GM18909 (cell line): ENCODE results near the gene CES4A.
A peak's percentile ranks its signal among the peaks of the same experiment; 100 is the strongest.
"Not testable (repeated sequence)": the region's sequence is repeated elsewhere in the genome, so short reads cannot be mapped to it uniquely, and the experiment has no call there.

ENCODE experiments used
- ATAC-seq: cut with Tn5 transposase; IDR thresholded peaks from one replicate; pipeline ENCODE4 v1.9.1; 2021; ENCODE audit warnings: mild to moderate bottlenecking; ENCODE audit not compliant: unreplicated experiment, poor library complexity

CES4A gene

DNA sequence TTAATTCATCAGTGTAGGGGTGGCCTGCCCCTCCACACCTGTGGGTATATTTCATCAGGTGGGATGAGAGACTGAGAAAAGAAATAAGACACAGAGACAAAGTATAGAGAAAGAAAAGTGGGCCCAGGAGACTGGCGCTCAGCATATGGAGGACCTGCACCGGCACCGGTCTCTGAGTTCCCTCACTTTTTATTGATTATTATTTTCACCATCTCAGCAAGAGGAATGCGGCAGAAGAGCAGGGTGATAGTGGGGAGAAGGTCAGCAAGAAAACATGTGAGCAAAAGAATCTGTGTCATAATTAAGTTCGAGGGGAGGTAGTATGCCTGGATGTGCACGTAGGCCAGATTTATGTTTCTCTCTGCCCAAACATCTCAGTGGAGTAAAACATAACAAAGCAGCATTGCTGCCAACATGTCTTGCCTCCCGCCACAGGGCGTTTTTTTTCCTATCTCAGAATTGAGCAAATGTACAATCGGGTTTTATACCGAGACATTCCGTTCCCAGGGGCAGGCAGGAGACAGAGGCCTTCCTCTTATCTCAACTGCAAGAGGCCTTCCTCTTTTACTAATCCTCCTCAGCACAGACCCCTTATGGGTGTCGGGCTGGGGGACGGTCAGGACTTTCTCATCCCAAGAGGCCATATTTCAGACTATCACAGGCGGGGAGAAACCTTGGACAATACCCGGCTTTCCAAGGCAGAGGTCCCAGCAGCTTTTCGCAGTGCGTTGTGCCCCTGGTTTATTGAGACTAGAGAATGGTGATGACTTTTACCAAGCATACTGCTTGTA lies 32.8 kb upstream of the CES4A start:
- not testable (repeated sequence) for ATAC-seq

DNA sequence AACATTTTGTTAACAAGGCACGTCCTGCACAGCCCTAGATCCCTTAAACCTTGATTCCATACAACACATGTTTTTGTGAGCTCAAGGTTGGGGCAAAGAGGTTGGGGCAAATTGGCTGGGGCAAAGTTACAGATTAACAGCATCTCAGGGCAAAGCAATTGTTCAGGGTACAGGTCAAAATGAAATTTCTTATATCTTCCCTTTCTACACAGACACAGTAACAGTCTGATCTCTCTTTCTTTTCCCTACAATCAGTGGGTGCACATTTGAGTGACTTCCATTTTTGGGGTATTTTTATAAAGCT lies 32.3 kb upstream of the CES4A start:
- not testable (repeated sequence) for ATAC-seq

DNA sequence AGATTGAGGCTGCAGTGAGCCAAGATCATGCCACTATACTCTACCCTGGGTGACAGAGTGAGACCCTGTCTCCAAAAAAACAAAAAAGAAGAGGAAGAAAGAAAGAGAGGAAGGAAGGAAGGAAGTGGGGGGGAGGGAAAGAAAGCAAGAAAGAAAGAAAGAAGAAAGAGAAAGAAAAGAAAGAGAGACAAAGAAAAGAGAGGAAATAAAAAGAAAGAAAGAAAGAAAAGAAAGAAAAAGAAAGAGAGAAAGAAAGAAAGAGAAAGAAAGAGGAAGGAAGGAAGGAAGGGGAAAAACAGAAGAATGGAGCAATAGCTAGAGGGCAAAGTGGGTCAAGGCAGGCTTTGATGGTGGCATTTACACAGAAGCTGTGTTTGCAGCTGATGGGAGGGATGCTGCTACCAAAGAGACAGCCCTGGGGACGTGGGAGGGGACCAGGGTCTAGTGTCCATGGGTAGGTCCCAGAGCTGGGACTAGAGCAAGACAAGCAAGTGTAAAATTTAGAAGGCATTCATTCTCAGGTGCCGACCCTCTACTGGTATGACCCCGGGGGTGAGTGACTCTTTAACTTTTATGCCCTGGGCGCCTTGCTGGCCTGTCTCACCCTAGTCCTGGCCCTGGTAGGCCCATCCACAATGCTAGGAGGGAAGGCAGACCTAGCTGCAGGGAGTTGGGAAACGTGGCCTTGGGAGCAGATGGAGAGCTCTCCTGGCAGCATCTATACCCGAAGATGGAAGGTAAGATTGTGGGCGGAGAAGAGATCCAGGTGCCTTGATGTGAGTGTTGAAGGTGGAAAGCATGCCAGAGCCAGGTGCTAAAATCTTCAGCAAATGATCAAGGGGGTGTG lies 29.3 kb upstream of the CES4A start:
- ATAC-seq = no peak

DNA sequence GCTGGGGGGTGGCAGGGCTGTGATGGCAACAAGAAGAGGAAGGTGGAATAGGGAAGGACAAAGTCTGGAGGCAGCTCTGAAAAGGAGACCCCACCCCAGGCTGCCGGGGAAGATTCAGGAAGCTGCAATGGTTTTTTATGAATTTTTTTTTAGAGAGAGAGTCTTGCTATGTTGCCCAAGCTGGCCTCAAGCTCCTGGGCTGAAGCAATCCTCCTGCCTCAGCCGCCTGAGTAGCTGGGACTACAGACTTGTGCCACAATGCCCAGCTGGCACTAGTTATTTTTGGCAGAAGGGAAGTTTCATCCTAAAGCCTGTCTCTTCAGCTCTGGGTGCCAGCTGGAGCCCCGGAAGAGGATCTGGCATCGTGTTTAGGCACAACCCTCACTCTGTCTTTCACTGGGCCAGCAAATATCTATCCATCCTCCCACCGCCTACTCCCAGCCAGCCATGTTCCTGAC lies 28.7 kb upstream of the CES4A start:
- no peak for ATAC-seq

DNA sequence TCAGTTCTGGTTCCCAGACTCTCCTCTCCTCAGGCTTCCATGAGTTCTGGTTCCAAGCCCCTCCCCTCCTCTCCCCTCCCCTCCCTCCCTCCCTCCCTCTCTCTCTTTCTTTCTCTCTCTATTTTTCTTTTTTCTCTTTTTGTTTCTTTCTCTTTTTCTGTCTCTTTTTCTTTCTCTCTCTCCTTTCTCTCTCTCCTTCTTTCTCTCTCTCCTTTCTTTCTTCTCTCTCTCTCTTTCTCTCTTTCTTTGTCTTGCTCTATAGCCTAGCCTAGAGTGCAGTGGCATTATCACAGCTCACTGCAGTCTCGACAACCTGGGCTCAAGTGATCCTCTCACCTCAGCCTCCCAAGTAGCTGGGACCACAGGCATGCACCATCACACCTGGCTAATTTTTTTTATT lies 28.1 kb upstream of the CES4A start:
- ATAC-seq = no peak

DNA sequence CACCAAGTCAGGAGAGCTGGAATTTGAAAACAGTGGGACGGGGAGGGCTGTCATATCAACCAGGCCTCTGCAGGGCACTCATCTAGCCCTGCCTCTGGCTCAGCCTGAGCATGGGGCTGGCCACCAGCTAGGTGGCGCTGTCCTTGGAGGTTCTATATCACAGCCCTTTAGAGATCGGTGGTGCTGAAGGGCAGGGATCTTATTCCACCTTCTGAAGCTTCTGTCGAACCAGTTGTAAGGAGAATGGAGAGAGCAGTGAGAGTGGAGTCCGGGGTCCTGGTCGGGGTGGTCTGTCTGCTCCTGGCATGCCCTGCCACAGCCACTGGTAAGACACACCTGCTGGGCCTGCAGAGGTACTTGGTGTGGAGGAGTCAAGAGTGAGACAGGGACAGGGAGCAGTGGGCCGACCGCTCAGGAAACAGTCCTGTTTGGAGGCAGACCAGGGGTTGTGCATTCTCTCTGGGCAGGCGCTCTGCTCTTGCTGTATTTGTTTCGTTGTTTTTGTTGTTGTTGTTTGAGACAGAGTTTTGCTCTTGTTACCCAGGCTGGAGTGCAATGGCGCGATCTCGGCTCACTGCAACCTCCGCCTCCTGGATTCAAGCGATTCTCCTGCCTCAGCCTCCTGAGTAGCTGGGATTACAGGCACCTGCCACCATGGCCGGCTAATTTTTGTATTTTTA lies 27.2 kb upstream of the CES4A start, which contains the start of gene CES3:
CES3 (plus strand) TSS at position 202 of the 680 bp plus-strand sequence; CDS start at position 244, 42 bp downstream.
- peak; percentile 72 for ATAC-seq

DNA sequence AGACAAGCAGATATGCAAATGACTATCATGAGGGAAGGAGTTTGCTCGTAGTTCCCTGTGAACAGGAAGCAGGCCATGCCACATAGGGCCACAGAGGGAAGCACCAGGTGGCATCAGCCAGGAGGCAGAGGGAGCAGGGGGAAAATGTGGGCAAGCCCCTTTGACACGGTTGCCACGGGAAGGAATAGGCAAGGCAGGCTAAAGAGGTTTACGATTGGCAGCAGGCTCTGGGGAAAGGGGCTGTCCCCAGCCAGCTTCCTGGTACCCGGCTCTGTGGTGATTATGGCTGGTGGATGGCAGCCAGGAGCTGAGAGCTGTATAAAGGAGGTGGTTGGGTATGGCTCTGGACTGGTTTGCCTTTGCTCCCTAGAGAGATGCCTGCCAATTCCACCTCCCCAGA lies 26.5 kb upstream of the CES4A start:
- no peak for ATAC-seq

DNA sequence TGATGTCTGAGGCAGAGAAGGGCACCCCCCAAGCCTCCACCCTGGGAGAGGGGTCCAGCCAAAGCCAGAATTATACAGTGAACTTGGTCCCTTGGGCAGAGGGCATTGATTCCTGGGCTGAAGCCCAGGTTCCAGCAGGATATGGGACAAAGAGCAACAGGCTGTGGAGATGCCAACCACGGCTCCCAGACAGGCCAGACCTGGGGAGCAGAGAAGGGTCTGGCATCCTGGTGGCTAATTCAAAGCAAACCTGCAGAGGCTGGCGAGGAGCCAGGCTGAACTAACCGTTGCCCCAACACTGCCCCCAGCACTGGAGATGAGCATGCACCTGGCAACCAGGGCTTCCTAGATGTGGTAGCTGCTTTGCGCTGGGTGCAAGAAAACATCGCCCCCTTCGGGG lies 24.3 kb upstream of the CES4A start:
- no peak for ATAC-seq

DNA sequence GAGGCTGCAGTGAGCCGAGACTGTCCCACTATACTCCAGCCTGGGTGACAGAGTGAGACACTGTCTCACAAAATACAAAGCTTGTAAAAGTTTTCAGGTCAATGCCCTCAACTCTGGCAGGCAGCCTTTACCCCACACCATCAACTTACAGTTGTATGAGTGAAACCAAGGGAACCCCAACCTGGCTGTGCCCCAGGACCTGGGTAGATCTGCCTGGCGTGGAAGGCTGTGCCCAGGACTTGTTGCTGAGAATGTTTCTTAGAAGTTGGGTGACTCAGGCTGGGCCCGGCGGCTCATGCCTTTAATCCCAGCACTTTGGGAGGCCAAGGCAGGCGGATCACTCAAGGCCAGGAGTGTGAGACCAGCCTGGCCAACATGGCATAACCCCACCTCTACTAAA lies 19.5 kb upstream of the CES4A start:
- no peak for ATAC-seq

DNA sequence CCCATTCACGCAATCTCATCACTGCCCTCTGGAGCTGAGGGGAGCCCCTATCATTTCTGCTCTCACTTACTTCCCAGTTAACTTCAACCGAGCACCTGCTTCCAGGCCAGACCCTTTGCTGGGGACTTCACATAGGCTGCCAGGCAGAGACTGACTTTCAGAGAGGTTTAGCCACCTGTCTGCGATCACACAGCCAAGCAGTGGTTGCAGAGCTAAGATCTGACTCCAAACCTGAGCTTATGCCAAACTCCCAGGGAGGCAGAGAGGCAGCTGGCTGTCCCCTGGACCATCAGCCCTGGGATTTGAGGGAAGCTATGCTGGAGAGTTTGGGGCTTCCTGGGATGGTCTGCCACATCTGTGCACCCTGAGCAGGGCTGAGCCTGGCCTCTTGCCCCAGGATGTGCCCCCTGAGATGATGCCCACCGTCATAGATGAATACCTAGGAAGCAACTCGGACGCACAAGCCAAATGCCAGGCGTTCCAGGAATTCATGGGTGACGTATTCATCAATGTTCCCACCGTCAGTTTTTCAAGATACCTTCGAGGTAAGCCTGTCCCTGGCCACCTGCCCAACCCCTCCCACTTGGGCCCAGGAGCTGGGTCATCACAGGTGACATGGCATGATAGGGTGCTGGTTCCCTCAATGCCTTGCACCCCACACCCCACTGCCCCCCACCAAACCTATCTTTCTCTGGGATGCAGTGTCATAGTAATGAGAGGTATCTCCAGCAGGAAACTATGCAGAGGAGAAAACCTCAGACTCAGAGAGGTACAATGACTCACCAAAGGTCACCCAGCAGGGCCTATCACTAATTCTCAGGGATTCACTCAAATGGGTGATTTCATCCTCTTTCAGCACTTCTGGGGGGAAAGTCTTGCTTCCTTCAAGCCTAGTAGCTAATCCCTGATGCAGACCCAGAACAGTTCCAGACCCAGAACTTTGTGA lies 17.3 kb upstream of the CES4A start:
- no peak for ATAC-seq

DNA sequence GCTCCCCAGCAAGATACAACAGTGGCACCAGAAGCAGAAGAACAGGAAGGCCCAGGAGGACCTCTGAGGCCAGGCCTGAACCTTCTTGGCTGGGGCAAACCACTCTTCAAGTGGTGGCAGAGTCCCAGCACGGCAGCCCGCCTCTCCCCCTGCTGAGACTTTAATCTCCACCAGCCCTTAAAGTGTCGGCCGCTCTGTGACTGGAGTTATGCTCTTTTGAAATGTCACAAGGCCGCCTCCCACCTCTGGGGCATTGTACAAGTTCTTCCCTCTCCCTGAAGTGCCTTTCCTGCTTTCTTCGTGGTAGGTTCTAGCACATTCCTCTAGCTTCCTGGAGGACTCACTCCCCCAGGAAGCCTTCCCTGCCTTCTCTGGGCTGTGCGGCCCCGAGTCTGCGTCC lies 15.4 kb upstream of the CES4A start:
- ATAC-seq = no peak

DNA sequence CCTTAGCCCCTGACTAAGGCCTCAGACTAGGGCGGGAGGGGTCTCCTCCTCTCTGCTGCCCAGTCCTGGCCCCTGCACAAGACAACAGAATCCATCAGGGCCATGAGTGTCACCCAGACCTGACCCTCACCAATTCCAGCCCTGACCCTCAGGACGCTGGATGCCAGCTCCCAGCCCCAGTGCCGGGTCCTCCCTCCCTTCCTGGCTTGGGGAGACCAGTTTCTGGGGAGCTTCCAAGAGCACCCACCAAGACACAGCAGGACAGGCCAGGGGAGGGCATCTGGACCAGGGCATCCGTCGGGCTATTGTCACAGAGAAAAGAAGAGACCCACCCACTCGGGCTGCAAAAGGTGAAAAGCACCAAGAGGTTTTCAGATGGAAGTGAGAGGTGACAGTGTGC lies 14.7 kb upstream of the CES4A start:
- no peak for ATAC-seq

DNA sequence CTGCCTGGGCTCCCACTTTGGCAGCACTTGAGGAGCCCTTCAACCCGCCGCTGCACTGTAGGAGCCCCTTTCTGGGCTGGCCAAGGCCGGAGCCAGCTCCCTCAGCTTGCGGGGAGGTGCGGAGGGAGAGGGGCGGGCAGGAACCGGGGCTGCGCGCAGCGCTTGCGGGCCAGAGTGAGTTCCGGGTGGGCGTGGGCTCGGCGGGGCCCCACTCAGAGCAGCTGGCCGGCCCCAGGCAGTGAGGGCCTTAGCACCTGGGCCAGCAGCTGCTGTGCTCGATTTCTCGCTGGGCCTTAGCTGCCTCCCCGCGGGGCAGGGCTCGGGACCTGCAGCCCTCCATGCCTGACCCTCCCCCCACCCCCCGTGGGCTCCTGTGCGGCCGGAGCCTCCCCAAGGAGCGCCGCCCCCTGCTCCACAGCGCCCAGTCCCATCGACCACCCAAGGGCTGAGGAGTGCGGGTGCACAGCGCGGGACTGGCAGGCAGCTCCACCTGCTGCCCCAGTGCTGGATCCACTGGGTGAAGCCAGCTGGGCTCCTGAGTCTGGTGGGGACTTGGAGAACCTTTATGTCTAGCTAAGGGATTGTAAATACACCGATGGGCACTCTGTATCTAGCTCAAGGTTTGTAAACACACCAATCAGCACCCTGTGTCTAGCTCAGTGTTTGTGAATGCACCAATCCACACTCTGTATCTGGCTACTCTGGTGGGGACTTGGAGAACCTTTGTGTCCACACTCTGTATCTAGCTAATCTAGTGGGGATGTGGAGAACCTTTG lies 14.0 kb upstream of the CES4A start:
- not testable (repeated sequence) for ATAC-seq

DNA sequence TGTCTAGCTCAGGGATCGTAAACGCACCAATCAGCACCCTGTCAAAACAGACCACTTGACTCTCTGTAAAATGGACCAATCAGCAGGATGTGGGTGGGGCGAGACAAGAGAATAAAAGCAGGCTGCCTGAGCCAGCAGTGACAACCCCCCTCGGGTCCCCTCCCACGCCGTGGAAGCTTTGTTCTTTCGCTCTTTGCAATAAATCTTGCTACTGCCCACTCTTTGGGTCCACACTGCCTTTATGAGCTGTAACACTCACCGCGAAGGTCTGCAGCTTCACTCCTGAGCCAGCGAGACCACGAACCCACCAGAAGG lies 13.5 kb upstream of the CES4A start:
- ATAC-seq = not testable (repeated sequence)

DNA sequence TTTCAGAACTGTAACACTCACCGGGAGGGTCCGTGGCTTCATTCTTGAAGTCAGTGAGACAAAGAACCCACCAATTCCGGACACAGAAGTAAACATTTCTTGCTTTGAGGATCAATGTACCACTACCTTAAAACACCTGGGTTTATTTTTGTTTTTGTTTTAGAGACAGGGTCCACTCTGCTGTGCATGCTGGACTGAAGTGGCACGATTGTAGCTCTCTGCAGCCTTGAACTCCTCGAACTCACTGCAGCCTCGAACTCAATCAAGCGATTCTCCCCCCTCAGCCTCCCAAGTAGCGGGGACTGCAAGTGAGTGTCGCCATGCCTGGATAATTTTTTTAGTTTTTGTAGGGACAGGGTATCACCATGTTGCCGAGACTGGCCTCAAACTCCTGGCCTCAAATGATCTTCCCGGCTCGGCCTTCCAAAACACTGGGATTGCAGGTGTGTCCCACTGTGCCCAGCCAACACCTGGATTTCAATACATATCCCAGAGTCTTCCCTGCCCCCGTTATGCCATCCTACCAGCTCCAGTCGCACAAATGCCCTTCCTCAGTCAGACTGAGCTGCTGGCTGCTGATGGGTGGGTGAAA lies 13.0 kb upstream of the CES4A start:
- ATAC-seq = no peak

DNA sequence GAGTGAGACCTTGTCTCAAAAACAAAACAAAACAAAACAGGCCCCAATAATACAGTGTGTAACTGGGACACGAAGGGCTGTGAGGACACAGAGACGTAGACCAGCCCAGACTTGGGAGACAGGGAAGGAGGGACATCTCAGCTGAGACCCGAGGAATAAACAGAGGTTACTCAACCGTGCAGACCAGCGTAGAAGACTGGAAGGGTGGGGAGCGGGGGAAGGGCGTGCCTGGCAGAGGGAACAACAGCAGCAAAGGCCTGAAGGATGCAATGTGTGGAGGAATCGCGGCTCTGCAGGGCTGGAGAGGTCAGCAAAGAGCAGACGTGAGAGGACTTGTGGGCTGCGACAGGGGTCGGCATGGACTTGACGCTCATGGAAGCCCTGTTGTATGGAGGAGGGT lies 11.6 kb upstream of the CES4A start:
- no peak for ATAC-seq

DNA sequence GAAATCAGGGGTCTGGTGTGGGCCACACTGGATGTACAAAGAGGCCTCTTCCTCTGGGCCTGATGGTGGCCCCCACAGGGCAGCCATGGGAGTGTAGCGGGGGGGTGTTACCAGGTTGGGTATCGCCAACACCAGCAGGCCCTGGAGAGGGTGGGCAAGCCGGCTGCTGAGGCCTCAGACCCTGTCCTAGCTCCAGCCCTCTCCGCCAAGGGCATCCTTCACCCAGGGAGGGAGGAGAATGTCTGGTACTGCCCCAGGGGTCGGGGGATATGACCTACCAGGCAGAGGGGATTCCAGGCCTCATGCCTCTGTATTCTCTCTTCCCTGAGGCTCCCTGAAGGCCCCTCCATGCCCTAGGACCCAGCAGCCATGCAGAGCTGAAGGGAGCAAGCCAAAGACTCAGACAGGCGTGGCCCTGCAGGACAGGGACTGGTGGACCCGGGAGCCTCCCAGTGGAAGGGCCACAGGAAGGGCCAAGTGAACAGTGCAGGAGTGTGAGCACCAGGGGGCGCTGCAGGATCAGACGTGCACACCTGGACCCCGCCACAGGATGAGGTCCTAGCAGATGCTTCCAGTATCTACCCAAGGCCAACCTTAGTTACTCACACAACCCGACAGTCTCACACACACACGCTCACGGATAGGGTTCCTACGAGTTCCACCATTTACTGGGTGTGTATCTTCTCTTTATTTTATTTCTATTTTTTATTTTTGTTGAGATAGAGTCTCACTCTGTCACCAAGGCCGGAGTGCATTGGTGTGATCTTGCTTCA lies 10.9 kb upstream of the CES4A start:
- peak; percentile 81 for ATAC-seq

DNA sequence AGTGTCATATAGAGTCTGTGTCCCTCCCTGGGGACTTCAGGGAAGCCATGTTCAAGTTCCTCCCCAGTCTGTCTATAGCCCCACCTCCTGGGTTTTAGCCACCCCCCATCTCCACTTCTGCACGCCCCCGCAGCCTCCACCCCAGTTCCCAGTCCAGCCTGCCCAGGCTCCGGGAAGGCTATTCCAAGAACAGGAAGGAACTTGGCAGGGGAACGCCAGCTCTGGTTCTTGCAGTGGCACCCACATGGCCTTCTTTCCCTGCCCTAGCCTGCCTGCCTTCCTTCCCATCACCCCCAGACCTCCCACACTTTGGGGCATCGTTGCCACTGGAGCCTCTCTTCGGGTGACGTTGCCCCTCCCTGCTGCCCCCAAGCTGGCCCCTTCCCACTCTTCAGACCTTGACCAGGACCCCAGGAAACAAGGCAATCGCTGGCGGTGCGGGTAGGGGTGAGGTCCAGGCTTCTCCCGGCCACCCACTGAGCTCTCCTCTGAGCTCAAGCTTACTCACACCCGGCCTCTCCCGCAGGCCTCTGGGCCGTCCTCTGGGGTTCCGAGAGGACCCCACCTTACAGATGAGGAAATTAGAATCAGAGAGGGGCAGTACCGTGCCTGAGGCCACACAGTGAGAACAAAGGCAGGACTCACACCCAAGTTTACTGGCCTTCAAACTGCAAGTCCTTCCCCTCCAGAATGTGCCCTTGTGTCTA lies 9.2 kb upstream of the CES4A start:
- no peak for ATAC-seq
